ENCODE results near the gene ARID5A. TPM values are rescaled to one million over a fixed set of nuclear protein-coding genes. Genes with fewer than 3 reads are reported as not detected.

The ARID5A gene
- total RNA-seq, 1 donor from 2014 or later: 9.9 TPM

DNA sequence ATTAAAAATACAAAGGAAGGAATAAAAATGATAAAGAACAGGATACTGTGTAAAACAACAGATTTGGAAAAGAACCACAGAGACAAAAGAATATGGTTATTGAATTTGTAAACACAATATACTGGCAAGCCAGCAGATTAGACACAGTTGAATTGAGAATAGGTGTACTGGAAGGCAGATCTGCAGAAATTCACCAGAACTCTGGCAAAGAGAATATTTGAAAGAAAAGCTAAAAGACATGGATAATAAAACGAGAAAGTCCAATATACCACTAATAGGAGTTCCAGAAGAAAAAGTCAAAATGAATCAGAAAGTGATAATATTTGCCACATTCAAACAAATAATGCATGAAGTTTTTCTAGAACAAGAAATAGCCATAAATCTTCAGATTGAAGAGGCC is 19.5 kb upstream of the ARID5A start:
- H3K9me3 ChIP-seq (ENCODE audit: control insufficient read depth in 3 of 3, low read length in 3 of 3): peaks cover 0 to 2% (median 0%) of the 10 kb centered on the region in 3 donors

DNA sequence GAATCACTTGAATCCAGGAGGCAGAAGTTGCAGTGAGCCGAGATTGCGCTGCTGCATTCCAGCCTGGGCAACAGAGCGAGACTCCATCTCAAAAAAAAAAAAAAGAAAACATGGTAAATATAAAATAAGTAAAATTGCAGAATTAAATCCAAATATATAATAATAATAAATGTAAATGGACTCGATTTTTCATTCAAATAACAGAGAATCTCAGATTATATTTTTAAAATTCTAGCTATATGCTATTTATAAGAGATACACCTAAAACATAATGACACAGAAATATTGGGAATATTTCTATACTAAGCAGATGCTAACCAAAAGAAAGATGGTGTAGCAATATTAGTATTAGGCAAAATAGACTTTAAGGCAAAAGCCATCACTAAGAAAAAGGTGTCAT is 16.3 kb upstream of the ARID5A start:
- Histone ChIP-seq H3K27ac (ENCODE audit: low read depth, low read length) (no peak overlapping the region), H3K27me3 (ENCODE audit: control insufficient read depth in 3 of 3, insufficient read depth in 3 of 3, low read length in 3 of 3) (no peaks in the 10 kb centered on the region), H3K9me3 (ENCODE audit: control insufficient read depth in 3 of 3, low read length in 3 of 3) (peaks cover 0 to 2% (median 0%) of the 10 kb centered on the region in 3 donors), H3K36me3 (ENCODE audit: control insufficient read depth in 3 of 3, insufficient read depth in 3 of 3, low read length in 3 of 3) (no peaks in the 10 kb centered on the region), H3K4me1 (ENCODE audit: control insufficient read depth in 3 of 3, insufficient read depth in 3 of 3, low read length in 3 of 3) (peaks cover 0 to 5% (median 2%) of the 10 kb centered on the region in 3 donors), H3K9ac (ENCODE audit: low read depth in 1 of 3, low read length in 3 of 3) (no peak overlapping the region), H3K4me3 (ENCODE audit: low read length in 3 of 3) (no peak overlapping the region)

More for the DNA sequence above, 19.5 kb upstream of the ARID5A start:
- H3K9ac ChIP-seq (ENCODE audit: low read depth in 1 of 3, low read length in 3 of 3): no peak overlapping the region
- no peak overlapping the region for H3K27ac ChIP-seq (ENCODE audit: low read depth, low read length)
- H3K4me3 ChIP-seq (ENCODE audit: low read length in 3 of 3): no peak overlapping the region
- no peaks in the 10 kb centered on the region for H3K27me3 ChIP-seq (ENCODE audit: control insufficient read depth in 3 of 3, insufficient read depth in 3 of 3, low read length in 3 of 3)
- H3K4me1 ChIP-seq (ENCODE audit: control insufficient read depth in 3 of 3, insufficient read depth in 3 of 3, low read length in 3 of 3): no peaks in the 10 kb centered on the region
- no peaks in the 10 kb centered on the region for H3K36me3 ChIP-seq (ENCODE audit: control insufficient read depth in 3 of 3, insufficient read depth in 3 of 3, low read length in 3 of 3)

DNA sequence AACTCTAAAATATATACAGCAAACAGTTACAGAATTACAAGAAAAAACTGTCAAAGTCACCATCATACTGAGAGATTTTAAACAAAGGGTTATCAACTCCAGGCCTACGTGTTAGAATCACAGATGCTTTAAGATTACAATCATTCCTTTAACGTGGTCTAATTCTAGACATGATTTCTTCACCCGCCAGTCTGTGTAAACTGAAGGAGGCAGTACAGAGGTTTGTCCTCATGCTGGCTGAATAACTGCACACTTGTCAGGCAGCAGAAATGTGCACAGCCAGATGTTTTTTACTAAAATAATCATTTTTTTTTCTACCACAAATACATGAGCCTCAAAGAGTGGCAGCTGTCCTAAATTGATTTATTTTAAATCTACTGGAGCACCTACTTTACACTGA is 15.9 kb upstream of the ARID5A start:
- Histone ChIP-seq H3K4me3 (ENCODE audit: low read length in 3 of 3) (no peak overlapping the region), H3K27ac (ENCODE audit: low read depth, low read length) (no peak overlapping the region), H3K27me3 (ENCODE audit: control insufficient read depth in 3 of 3, insufficient read depth in 3 of 3, low read length in 3 of 3) (no peaks in the 10 kb centered on the region), H3K9ac (ENCODE audit: low read depth in 1 of 3, low read length in 3 of 3) (no peak overlapping the region), H3K4me1 (ENCODE audit: control insufficient read depth in 3 of 3, insufficient read depth in 3 of 3, low read length in 3 of 3) (peaks cover 0 to 5% (median 2%) of the 10 kb centered on the region in 3 donors), H3K9me3 (ENCODE audit: control insufficient read depth in 3 of 3, low read length in 3 of 3) (peaks cover 0 to 2% (median 0%) of the 10 kb centered on the region in 3 donors), H3K36me3 (ENCODE audit: control insufficient read depth in 3 of 3, insufficient read depth in 3 of 3, low read length in 3 of 3) (no peaks in the 10 kb centered on the region)

GRCh38 chr2:96521219-96521618 is 15.3 kb upstream of the ARID5A start:
- Histone ChIP-seq H3K4me1 (ENCODE audit: control insufficient read depth in 3 of 3, insufficient read depth in 3 of 3, low read length in 3 of 3) (peaks cover 0 to 5% (median 2%) of the 10 kb centered on the region in 3 donors), H3K27me3 (ENCODE audit: control insufficient read depth in 3 of 3, insufficient read depth in 3 of 3, low read length in 3 of 3) (no peaks in the 10 kb centered on the region), H3K4me3 (ENCODE audit: low read length in 3 of 3) (no peak overlapping the region), H3K27ac (ENCODE audit: low read depth, low read length) (no peak overlapping the region), H3K9me3 (ENCODE audit: control insufficient read depth in 3 of 3, low read length in 3 of 3) (peaks cover 0 to 2% (median 0%) of the 10 kb centered on the region in 3 donors), H3K36me3 (ENCODE audit: control insufficient read depth in 3 of 3, insufficient read depth in 3 of 3, low read length in 3 of 3) (no peaks in the 10 kb centered on the region), H3K9ac (ENCODE audit: low read depth in 1 of 3, low read length in 3 of 3) (no peak overlapping the region)

- Histone ChIP-seq H3K36me3 (ENCODE audit: control insufficient read depth in 3 of 3, insufficient read depth in 3 of 3, low read length in 3 of 3) (no peaks in the 10 kb centered on the region), H3K27me3 (ENCODE audit: control insufficient read depth in 3 of 3, insufficient read depth in 3 of 3, low read length in 3 of 3) (no peaks in the 10 kb centered on the region), H3K27ac (ENCODE audit: low read depth, low read length) (no peak overlapping the region), H3K4me1 (ENCODE audit: control insufficient read depth in 3 of 3, insufficient read depth in 3 of 3, low read length in 3 of 3) (peaks cover 0 to 7% (median 5%) of the 10 kb centered on the region in 3 donors), H3K9ac (ENCODE audit: low read depth in 1 of 3, low read length in 3 of 3) (no peak overlapping the region), H3K4me3 (ENCODE audit: low read length in 3 of 3) (no peak overlapping the region), H3K9me3 (ENCODE audit: control insufficient read depth in 3 of 3, low read length in 3 of 3) (no peaks in the 10 kb centered on the region)
Observed at GRCh38 chr2:96522304-96523203, 14.0 kb upstream of the ARID5A start.

GRCh38 chr2:96523659-96524481 is 12.7 kb upstream of the ARID5A start:
- H3K4me3 ChIP-seq (ENCODE audit: low read length in 3 of 3): no peak overlapping the region
- no peaks in the 10 kb centered on the region for H3K27me3 ChIP-seq (ENCODE audit: control insufficient read depth in 3 of 3, insufficient read depth in 3 of 3, low read length in 3 of 3)
- no peaks in the 10 kb centered on the region for H3K36me3 ChIP-seq (ENCODE audit: control insufficient read depth in 3 of 3, insufficient read depth in 3 of 3, low read length in 3 of 3)
- H3K9ac ChIP-seq (ENCODE audit: low read depth in 1 of 3, low read length in 3 of 3): no peak overlapping the region
- peaks cover 12 to 20% (median 17%) of the 10 kb centered on the region in 3 donors for H3K4me1 ChIP-seq (ENCODE audit: control insufficient read depth in 3 of 3, insufficient read depth in 3 of 3, low read length in 3 of 3)
- no peaks in the 10 kb centered on the region for H3K9me3 ChIP-seq (ENCODE audit: control insufficient read depth in 3 of 3, low read length in 3 of 3)
- H3K27ac ChIP-seq (ENCODE audit: low read depth, low read length): no peak overlapping the region

GRCh38 chr2:96524482-96525210 is 11.9 kb upstream of the ARID5A start:
- Histone ChIP-seq H3K27ac (ENCODE audit: low read depth, low read length) (no peak overlapping the region), H3K9me3 (ENCODE audit: control insufficient read depth in 3 of 3, low read length in 3 of 3) (no peaks in the 10 kb centered on the region), H3K27me3 (ENCODE audit: control insufficient read depth in 3 of 3, insufficient read depth in 3 of 3, low read length in 3 of 3) (no peaks in the 10 kb centered on the region), H3K4me1 (ENCODE audit: control insufficient read depth in 3 of 3, insufficient read depth in 3 of 3, low read length in 3 of 3) (peaks cover 20 to 27% (median 24%) of the 10 kb centered on the region in 3 donors), H3K9ac (ENCODE audit: low read depth in 1 of 3, low read length in 3 of 3) (no peak overlapping the region), H3K36me3 (ENCODE audit: control insufficient read depth in 3 of 3, insufficient read depth in 3 of 3, low read length in 3 of 3) (no peaks in the 10 kb centered on the region), H3K4me3 (ENCODE audit: low read length in 3 of 3) (no peak overlapping the region)

DNA sequence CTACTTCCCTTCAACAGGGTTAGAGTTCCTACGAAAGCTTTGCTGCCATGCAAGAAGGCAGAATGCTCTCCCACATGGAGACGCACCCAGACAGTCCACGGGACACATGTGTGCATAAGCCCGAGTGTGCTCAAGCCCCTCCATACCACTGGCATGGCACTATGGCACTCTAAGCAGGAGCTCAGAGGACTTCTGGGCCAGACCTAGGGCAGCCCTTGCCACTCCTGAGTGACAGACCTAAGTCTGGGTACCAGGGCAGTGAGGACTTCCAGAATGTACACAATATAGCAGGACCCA is 11.4 kb upstream of the ARID5A start:
- Histone ChIP-seq H3K9ac (ENCODE audit: low read depth in 1 of 3, low read length in 3 of 3) (no peak overlapping the region), H3K36me3 (ENCODE audit: control insufficient read depth in 3 of 3, insufficient read depth in 3 of 3, low read length in 3 of 3) (no peaks in the 10 kb centered on the region), H3K27me3 (ENCODE audit: control insufficient read depth in 3 of 3, insufficient read depth in 3 of 3, low read length in 3 of 3) (no peaks in the 10 kb centered on the region), H3K4me3 (ENCODE audit: low read length in 3 of 3) (no peak overlapping the region), H3K27ac (ENCODE audit: low read depth, low read length) (no peak overlapping the region), H3K9me3 (ENCODE audit: control insufficient read depth in 3 of 3, low read length in 3 of 3) (no peaks in the 10 kb centered on the region), H3K4me1 (ENCODE audit: control insufficient read depth in 3 of 3, insufficient read depth in 3 of 3, low read length in 3 of 3) (peaks cover 25 to 32% (median 27%) of the 10 kb centered on the region in 3 donors)

DNA sequence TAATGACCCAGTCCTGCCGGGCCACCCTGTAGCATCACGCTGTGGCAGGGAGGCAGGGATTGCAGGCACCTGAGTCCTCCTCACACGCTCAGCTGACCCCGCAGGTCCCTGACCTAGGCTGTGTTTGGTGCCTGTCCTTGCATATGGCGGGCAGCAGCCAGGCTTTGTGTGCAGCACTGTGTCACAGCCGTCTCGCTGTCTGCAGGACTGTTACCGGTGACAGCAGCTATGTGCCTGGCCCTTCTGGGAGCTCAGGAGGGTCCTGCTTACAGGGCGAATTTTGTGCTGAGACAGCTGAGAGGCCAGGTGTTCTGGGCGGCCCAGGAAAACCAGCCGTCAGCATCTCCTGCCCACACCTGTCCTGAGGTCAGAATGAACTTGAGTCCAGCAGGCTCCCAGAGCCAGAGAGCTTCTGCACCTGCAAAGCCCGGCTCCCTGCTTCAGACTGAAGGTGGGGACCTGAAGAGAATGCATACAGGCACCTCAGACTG is 10.4 kb upstream of the ARID5A start:
- H3K4me3 ChIP-seq (ENCODE audit: low read length in 3 of 3): no peak overlapping the region
- H3K36me3 ChIP-seq (ENCODE audit: control insufficient read depth in 3 of 3, insufficient read depth in 3 of 3, low read length in 3 of 3): no peaks in the 10 kb centered on the region
- H3K27me3 ChIP-seq (ENCODE audit: control insufficient read depth in 3 of 3, insufficient read depth in 3 of 3, low read length in 3 of 3): no peaks in the 10 kb centered on the region
- no peak overlapping the region for H3K9ac ChIP-seq (ENCODE audit: low read depth in 1 of 3, low read length in 3 of 3)
- H3K4me1 ChIP-seq (ENCODE audit: control insufficient read depth in 3 of 3, insufficient read depth in 3 of 3, low read length in 3 of 3): peaks cover 31 to 37% (median 35%) of the 10 kb centered on the region in 3 donors
- no peaks in the 10 kb centered on the region for H3K9me3 ChIP-seq (ENCODE audit: control insufficient read depth in 3 of 3, low read length in 3 of 3)
- no peak overlapping the region for H3K27ac ChIP-seq (ENCODE audit: low read depth, low read length)
